WERI-Rb-1 (cell line): ENCODE data around the gene GCK.
A peak's percentile ranks its signal among the peaks of the same experiment; 100 is the strongest.

Experiments
- DNase-seq: peaks from one replicate; pipeline ENCODE4 v3.0.0-alpha.2; 2020
- H3K27ac ChIP-seq: fragments of 250-450 bp; sonication (Bioruptor Pico); 2 replicates; pipeline ENCODE4 v1.5.1; 2020; ENCODE audit warnings: mild to moderate bottlenecking, moderate library complexity
- H3K27me3 ChIP-seq: fragments of 250-450 bp; sonication (Bioruptor Pico); 2 replicates; pipeline ENCODE4 v1.5.1; 2021; ENCODE audit warnings: mild to moderate bottlenecking, low read depth, moderate library complexity; ENCODE audit not compliant: insufficient read depth, severe bottlenecking
- H3K36me3 ChIP-seq: fragments of 250-450 bp; sonication (Bioruptor Pico); 2 replicates; pipeline ENCODE4 v1.5.1; 2020; ENCODE audit warnings: mild to moderate bottlenecking, moderate library complexity
- H3K4me3 ChIP-seq: 2 replicates; pipeline ENCODE4 v1.5.1; 2011; ENCODE audit warnings: low read depth, mild to moderate bottlenecking, control low read depth, low read length
- H3K9me3 ChIP-seq: fragments of 250-450 bp; sonication (Bioruptor Pico); 2 replicates; pipeline ENCODE4 v1.5.1; 2021; ENCODE audit warnings: mild to moderate bottlenecking, moderate library complexity; ENCODE audit not compliant: severe bottlenecking
- TF ChIP-seq, protein P1 (sequence below): IDR thresholded peaks from 2 replicates; pipeline ENCODE4 v1.5.1; 2011; ENCODE audit warnings: low read depth, mild to moderate bottlenecking, control low read depth, inconsistent platforms, low read length

GCK gene

GRCh38 chr7:44157116-44158080, 31.8 kb downstream of the GCK start:
- Histone ChIP-seq H3K36me3 (no peaks in the 10 kb centered on the region), H3K4me3 (no peak overlapping the region), H3K27me3 (no peaks in the 10 kb centered on the region), H3K27ac (peak overlapping the region; percentile 55), H3K9me3 (no peaks in the 10 kb centered on the region)
- TF ChIP-seq, protein P1, sequence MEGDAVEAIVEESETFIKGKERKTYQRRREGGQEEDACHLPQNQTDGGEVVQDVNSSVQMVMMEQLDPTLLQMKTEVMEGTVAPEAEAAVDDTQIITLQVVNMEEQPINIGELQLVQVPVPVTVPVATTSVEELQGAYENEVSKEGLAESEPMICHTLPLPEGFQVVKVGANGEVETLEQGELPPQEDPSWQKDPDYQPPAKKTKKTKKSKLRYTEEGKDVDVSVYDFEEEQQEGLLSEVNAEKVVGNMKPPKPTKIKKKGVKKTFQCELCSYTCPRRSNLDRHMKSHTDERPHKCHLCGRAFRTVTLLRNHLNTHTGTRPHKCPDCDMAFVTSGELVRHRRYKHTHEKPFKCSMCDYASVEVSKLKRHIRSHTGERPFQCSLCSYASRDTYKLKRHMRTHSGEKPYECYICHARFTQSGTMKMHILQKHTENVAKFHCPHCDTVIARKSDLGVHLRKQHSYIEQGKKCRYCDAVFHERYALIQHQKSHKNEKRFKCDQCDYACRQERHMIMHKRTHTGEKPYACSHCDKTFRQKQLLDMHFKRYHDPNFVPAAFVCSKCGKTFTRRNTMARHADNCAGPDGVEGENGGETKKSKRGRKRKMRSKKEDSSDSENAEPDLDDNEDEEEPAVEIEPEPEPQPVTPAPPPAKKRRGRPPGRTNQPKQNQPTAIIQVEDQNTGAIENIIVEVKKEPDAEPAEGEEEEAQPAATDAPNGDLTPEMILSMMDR = peak; percentile 75
- peak; percentile 89 for DNase-seq

DNA sequence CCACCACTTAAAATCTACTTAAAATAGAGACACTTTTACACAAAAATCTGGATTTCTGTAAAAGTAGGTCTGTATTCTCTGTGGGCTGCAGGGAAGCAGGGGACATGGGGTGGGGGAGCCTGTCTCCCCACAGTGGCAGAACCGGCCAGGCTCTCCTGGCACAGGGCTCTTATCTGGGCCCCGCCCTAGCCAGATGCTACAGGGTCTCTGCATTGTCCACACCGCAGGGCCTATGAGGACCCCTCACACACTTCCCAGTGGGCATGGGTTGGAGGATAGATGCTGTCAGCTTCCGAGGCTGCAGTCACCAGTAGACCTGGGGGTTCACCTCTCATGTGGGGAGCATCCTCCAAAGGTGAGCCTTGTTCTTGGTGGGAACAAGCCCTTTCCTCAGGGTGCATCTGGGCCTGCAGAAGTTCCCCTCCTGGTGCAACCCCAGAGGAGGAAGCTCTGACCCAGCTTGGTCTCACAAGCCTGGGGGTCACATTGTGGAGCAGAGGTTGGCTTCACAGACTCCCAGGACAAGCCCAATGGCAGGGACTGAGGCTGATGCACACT, 32.7 kb downstream of the GCK start:
- Histone ChIP-seq H3K36me3 (no peaks in the 10 kb centered on the region), H3K9me3 (no peaks in the 10 kb centered on the region), H3K27me3 (no peaks in the 10 kb centered on the region), H3K27ac (no peak overlapping the region), H3K4me3 (no peak overlapping the region)
- TF ChIP-seq, protein P1 = no peak
- no peak for DNase-seq

DNA sequence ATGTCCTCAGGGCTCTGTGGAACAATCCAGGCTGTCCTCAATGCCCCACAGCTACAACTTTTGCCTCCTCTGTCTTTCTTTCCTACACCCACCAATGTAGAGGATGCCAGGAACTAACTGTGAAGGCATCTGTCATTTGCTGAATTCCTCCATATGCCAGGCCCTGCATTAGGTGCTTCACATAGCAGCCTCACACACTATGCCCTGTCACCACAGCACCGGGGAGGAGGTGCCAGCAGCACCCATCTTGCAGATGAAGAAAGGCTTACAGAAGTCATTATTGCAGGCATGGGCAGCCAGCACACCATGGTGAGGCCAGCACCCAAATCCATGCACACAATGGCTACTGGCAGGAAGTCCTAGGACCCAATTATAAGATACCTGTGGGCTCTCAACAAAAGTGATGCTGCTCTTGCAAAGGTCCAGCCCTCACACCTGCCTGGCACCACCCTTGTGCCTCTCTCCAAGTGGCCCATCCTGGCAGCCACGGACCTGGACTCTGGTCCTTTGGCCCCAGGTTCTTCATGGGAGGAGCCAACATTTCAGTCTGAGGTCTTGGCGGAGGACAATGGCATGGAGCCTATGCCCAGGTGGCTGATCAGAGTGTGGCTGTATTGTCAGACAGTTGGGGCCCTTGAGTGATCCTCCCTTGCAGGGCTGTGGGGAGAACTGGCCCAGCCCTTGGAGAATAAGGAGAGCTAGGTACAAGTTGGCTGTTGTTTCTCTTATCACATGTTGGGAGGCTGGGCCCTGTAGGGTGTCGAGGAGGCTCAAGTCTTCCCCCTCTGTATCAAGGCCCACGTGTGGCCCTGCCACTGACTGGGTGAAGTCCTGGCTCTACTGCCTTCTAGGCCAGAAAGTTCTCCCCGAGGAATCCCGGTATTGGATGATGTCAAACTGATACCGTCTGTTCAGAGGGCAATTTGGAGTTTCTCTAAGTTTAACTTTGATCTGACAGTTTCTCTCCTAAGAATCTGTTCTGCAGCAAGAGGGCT, 33.8 kb downstream of the GCK start:
- no peaks in the 10 kb centered on the region for H3K27me3 ChIP-seq
- no peak overlapping the region for H3K4me3 ChIP-seq
- no peaks in the 10 kb centered on the region for H3K36me3 ChIP-seq
- no peaks in the 10 kb centered on the region for H3K9me3 ChIP-seq
- no peak overlapping the region for H3K27ac ChIP-seq
- no peak for DNase-seq
- TF ChIP-seq, protein P1 = no peak

- DNase-seq = no peak
- no peaks in the 10 kb centered on the region for H3K9me3 ChIP-seq
- no peak overlapping the region for H3K27ac ChIP-seq
Measured at GRCh38 chr7:44154703-44155102, 34.5 kb downstream of the GCK start.

DNA sequence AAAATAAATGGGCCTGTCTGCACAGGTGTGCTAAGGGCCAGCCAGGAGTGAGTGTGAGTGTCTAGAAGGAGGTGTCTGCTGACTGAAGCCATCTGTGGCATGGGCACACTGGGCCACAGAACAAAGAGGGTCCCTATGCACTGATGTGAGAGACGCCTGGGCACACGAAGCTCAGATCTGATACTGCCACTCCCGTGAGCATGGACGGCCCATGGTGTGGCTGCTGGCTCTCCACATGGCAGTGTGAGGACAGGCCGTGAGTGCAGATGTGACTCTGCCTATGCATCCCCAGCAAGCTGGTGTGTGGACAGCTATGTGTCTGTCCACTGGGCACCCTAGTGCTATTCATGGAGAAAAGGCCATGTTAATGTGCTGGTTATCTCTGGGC, 35.3 kb downstream of the GCK start:
- no peaks in the 10 kb centered on the region for H3K36me3 ChIP-seq
- no peak overlapping the region for H3K4me3 ChIP-seq
- TF ChIP-seq, protein P1 = no peak
- DNase-seq = no peak
- H3K27ac ChIP-seq = no peak overlapping the region
- H3K9me3 ChIP-seq = no peaks in the 10 kb centered on the region
- no peaks in the 10 kb centered on the region for H3K27me3 ChIP-seq

More at GRCh38 chr7:44154703-44155102, 34.5 kb downstream of the GCK start:
- H3K4me3 ChIP-seq = no peak overlapping the region
- TF ChIP-seq, protein P1 = no peak
- no peaks in the 10 kb centered on the region for H3K27me3 ChIP-seq
- H3K36me3 ChIP-seq = no peaks in the 10 kb centered on the region
